ENCODE data around the gene MOCS2.
"Not testable (repeated sequence)": the region's sequence is repeated elsewhere in the genome, so short reads cannot be mapped to it uniquely, and the experiment has no call there.

MOCS2 gene

GRCh38 chr5:53109443-53110127 is at the start of gene MOCS2:
Gene MOCS2 (minus strand): TSS chr5:53109757. CDS start chr5:53107174, 2,583 bp downstream.
- DNase-seq, result peak; percentile 74 to 84

GRCh38 chr5:53151713-53152458 is 42.3 kb upstream of the MOCS2 start:
- no peak for DNase-seq

- no peak for DNase-seq
Measured at GRCh38 chr5:53133020-53133419, 23.5 kb upstream of the MOCS2 start.

GRCh38 chr5:53130266-53130665 is 20.7 kb upstream of the MOCS2 start:
- DNase-seq, result no peak

GRCh38 chr5:53128481-53128880 is 18.9 kb upstream of the MOCS2 start:
- no peak for DNase-seq

- no peak for DNase-seq
Measured at GRCh38 chr5:53127107-53127506, 17.6 kb upstream of the MOCS2 start.

GRCh38 chr5:53126521-53126920 is 17.0 kb upstream of the MOCS2 start:
- DNase-seq, result no peak

GRCh38 chr5:53123702-53124101 is 14.1 kb upstream of the MOCS2 start:
- DNase-seq, result peak; percentile 30 to 58

GRCh38 chr5:53120165-53120564 is 10.6 kb upstream of the MOCS2 start:
- DNase-seq, result no peak

GRCh38 chr5:53118879-53119278 is 9.3 kb upstream of the MOCS2 start:
- no peak for DNase-seq

- DNase-seq, result no peak
Measured at GRCh38 chr5:53116597-53116996, 7.0 kb upstream of the MOCS2 start.

- peak; percentile 25 to 40 for DNase-seq
Measured at GRCh38 chr5:53114988-53115387, 5.4 kb upstream of the MOCS2 start.

GRCh38 chr5:53113947-53114346 is 4.4 kb upstream of the MOCS2 start:
- no peak for DNase-seq

- no peak for DNase-seq
Measured at GRCh38 chr5:53112909-53113308, 3.4 kb upstream of the MOCS2 start.

GRCh38 chr5:53112307-53112706 is 2.8 kb upstream of the MOCS2 start:
- DNase-seq, result not testable (repeated sequence)

- DNase-seq, result no peak
Measured at GRCh38 chr5:53111139-53111538, 1.6 kb upstream of the MOCS2 start.

- no peak for DNase-seq
Measured at GRCh38 chr5:53110156-53110555, 599 bp upstream of the MOCS2 start.

- peak; percentile 15 to 35 for DNase-seq
Measured at GRCh38 chr5:53109056-53109442, 508 bp downstream of the MOCS2 start.

- no peak for DNase-seq
Measured at GRCh38 chr5:53105611-53106300, 3.8 kb downstream of the MOCS2 start.

- DNase-seq, result no peak
Measured at GRCh38 chr5:53100606-53101005, 9.0 kb downstream of the MOCS2 start.

- no peak for DNase-seq
Measured at GRCh38 chr5:53099546-53099945, 10.0 kb downstream of the MOCS2 start.

GRCh38 chr5:53095931-53096525 is 13.5 kb downstream of the MOCS2 start:
- DNase-seq, result peak; percentile 79 to 82

- DNase-seq, result no peak
Measured at GRCh38 chr5:53095217-53095616, 14.3 kb downstream of the MOCS2 start.
